Colonic mucosa (tissue), 4 donors: Measurements from ENCODE around the gene ZNF784. TPM values are rescaled to one million over a fixed set of nuclear protein-coding genes. Genes with fewer than 3 reads are reported as not detected.

Experiments used
- DNase-seq: peaks from one replicate; pipeline ENCODE4 v3.0.0-alpha.2; 2020
- H3K27ac ChIP-seq: fragments of 200-600 bp; one replicate; pipeline ENCODE4 v1.8.0; 2021
- H3K27me3 ChIP-seq: fragments of 200-600 bp; one replicate; pipeline ENCODE4 v1.8.0; 2021
- H3K36me3 ChIP-seq: fragments of 200-600 bp; one replicate; pipeline ENCODE4 v1.8.0; 2021
- H3K4me1 ChIP-seq: fragments of 200-600 bp; one replicate; pipeline ENCODE4 v1.8.0; 2021; ENCODE audit warnings: mild to moderate bottlenecking
- H3K4me3 ChIP-seq: fragments of 200-600 bp; one replicate; pipeline ENCODE4 v1.8.0; 2021
- H3K9ac ChIP-seq, 2 donors: one replicate each; pipeline ENCODE4 v1.7.0; 2013; ENCODE audit warnings: control low read depth in 2 of 2, low read depth in 2 of 2, low read length in 2 of 2
- H3K9me3 ChIP-seq: fragments of 200-600 bp; one replicate; pipeline ENCODE4 v1.8.0; 2021
- intact Hi-C: fragments of 100-400 bp; cut with DNase I; formaldehyde crosslinking; loops from one replicate; pipeline ENCODE4 v1.14.1; 2022
- total RNA-seq, 2 donors: library from RNA; stranded (reverse); fragmentation: NEBNext Ultra II Directional in 1 of 2; extraction: Animal tissue kit (Norgen Biotek cat#: 25700) in 1 of 2; gene quantifications; one replicate each; pipeline ENCODE4 v1.2.1, GENCODE V29; 2021
- TF ChIP-seq, protein P1 (sequence below): fragments of 200-600 bp; IDR thresholded peaks from one replicate; pipeline ENCODE4 v1.8.0; 2022; ENCODE audit warnings: antibody characterized with exemption, mild to moderate bottlenecking
- donor health status: healthy.
- donor health status: DM: no; HTN: no; CAD: no.
- donor health status: DM: no; HTN: no; CAD: no.

Gene ZNF784
- total RNA-seq, 2 donors from 2014 or later = 9.9 to 10.2 TPM

DNA sequence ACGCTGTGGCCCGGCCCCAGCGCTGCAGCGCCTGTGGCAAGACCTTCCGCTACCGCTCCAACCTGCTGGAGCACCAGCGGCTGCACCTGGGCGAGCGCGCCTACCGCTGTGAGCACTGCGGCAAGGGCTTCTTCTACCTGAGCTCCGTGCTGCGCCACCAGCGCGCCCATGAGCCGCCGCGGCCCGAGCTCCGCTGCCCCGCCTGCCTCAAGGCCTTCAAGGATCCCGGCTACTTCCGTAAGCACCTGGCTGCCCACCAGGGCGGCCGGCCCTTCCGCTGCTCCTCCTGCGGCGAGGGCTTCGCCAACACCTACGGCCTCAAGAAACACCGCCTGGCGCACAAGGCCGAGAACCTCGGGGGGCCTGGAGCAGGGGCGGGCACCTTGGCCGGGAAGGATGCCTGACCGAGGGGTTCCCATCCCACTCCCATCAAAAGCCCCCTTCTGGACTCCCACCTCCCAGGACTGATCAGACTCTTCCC is 7.9 kb downstream of the ZNF784 start:
- Histone ChIP-seq H3K4me3 (no peak overlapping the region), H3K36me3 (no peaks in the 10 kb centered on the region), H3K9ac (no peak overlapping the region), H3K9me3 (no peaks in the 10 kb centered on the region), H3K27me3 (no peaks in the 10 kb centered on the region), H3K27ac (no peak overlapping the region), H3K4me1 (no peaks in the 10 kb centered on the region)
- TF ChIP-seq, protein P1, sequence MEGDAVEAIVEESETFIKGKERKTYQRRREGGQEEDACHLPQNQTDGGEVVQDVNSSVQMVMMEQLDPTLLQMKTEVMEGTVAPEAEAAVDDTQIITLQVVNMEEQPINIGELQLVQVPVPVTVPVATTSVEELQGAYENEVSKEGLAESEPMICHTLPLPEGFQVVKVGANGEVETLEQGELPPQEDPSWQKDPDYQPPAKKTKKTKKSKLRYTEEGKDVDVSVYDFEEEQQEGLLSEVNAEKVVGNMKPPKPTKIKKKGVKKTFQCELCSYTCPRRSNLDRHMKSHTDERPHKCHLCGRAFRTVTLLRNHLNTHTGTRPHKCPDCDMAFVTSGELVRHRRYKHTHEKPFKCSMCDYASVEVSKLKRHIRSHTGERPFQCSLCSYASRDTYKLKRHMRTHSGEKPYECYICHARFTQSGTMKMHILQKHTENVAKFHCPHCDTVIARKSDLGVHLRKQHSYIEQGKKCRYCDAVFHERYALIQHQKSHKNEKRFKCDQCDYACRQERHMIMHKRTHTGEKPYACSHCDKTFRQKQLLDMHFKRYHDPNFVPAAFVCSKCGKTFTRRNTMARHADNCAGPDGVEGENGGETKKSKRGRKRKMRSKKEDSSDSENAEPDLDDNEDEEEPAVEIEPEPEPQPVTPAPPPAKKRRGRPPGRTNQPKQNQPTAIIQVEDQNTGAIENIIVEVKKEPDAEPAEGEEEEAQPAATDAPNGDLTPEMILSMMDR = no peak
- intact Hi-C loops = no loop called here
- DNase-seq = no peak

DNA sequence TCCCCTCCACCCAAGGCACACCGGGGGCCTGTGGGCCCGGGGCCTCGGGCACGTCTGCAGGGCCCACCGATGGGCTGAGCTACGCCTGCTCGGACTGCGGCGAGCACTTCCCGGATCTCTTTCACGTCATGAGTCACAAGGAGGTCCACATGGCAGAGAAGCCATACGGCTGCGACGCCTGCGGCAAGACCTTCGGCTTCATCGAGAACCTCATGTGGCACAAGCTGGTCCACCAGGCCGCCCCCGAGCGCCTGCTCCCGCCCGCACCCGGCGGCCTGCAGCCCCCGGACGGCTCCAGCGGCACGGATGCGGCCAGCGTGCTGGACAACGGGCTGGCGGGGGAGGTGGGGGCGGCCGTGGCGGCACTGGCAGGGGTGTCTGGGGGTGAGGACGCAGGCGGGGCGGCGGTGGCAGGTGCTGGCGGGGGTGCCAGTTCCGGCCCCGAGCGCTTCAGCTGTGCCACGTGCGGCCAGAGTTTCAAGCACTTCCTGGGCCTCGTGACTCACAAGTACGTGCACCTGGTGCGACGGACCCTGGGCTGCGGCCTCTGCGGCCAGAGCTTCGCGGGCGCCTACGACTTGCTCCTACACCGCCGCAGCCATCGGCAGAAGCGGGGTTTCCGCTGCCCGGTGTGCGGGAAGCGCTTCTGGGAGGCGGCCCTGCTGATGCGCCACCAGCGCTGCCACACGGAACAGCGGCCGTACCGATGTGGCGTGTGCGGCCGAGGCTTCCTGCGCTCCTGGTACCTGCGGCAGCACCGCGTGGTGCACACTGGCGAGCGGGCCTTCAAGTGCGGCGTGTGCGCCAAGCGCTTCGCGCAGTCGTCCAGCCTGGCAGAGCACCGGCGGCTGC is 8.6 kb downstream of the ZNF784 start:
- Histone ChIP-seq H3K4me1 (no peaks in the 10 kb centered on the region), H3K36me3 (no peaks in the 10 kb centered on the region), H3K4me3 (no peak overlapping the region), H3K9ac (no peak overlapping the region), H3K9me3 (no peaks in the 10 kb centered on the region), H3K27ac (no peak overlapping the region), H3K27me3 (no peaks in the 10 kb centered on the region)
- intact Hi-C loops = no loop called here
- TF ChIP-seq, protein P1 = no peak
- DNase-seq = no peak

DNA sequence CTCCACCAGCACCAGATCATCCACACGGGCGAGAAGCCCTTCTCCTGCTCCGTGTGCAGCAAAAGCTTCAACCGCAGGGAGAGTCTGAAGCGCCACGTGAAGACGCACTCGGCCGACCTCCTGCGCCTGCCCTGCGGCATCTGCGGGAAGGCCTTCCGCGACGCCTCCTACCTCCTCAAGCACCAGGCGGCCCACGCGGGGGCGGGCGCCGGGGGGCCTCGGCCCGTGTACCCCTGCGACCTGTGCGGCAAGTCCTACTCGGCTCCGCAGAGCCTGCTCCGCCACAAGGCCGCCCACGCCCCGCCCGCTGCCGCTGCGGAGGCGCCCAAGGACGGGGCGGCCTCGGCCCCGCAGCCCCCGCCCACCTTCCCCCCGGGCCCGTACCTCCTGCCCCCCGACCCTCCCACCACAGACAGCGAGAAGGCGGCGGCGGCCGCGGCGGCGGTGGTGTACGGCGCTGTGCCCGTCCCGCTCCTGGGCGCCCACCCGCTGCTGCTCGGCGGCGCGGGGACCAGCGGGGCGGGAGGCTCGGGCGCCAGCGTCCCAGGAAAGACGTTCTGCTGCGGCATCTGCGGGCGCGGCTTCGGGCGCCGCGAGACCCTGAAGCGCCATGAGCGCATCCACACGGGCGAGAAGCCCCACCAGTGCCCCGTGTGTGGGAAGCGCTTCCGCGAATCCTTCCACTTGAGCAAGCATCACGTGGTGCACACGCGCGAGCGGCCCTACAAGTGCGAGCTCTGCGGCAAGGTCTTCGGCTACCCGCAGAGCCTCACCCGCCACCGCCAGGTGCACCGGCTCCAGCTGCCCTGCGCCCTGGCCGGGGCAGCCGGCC is 9.4 kb downstream of the ZNF784 start:
- Histone ChIP-seq H3K27ac (no peak overlapping the region), H3K4me1 (no peaks in the 10 kb centered on the region), H3K4me3 (no peak overlapping the region), H3K9me3 (no peaks in the 10 kb centered on the region), H3K27me3 (no peaks in the 10 kb centered on the region), H3K9ac (no peak overlapping the region), H3K36me3 (no peaks in the 10 kb centered on the region)
- TF ChIP-seq, protein P1 = no peak
- intact Hi-C loops = no loop called here
- no peak for DNase-seq

DNA sequence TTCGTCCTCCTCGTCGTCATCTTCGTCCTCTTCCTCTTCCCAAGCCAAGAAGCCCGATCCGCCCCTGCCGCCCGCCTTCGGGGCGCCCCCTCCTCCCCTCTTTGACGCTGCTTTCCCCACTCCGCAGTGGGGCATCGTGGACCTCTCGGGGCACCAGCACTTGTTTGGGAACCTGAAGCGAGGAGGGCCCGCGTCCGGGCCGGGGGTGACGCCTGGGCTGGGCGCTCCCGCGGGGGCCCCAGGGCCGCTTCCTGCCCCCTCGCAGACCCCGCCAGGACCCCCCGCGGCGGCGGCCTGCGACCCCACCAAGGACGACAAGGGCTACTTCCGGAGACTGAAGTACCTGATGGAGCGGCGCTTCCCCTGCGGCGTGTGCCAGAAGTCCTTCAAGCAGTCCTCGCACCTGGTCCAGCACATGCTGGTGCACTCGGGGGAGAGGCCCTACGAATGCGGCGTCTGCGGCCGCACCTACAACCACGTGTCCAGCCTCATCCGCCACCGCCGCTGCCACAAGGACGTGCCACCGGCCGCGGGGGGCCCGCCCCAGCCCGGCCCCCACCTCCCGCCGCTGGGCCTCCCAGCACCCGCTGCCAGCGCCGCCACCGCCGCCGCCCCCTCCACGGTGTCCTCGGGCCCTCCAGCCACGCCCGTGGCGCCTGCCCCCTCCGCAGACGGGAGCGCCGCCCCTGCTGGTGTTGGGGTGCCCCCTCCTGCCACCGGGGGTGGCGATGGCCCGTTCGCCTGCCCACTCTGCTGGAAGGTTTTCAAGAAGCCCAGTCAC is 10.2 kb downstream of the ZNF784 start:
- no peaks in the 10 kb centered on the region for H3K27me3 ChIP-seq
- H3K4me1 ChIP-seq = no peaks in the 10 kb centered on the region
- TF ChIP-seq, protein P1 = no peak
- no peaks in the 10 kb centered on the region for H3K36me3 ChIP-seq
- no peak overlapping the region for H3K9ac ChIP-seq
- DNase-seq = no peak
- no peak overlapping the region for H3K4me3 ChIP-seq
- intact Hi-C loops = no loop called here
- no peaks in the 10 kb centered on the region for H3K9me3 ChIP-seq
- no peak overlapping the region for H3K27ac ChIP-seq

DNA sequence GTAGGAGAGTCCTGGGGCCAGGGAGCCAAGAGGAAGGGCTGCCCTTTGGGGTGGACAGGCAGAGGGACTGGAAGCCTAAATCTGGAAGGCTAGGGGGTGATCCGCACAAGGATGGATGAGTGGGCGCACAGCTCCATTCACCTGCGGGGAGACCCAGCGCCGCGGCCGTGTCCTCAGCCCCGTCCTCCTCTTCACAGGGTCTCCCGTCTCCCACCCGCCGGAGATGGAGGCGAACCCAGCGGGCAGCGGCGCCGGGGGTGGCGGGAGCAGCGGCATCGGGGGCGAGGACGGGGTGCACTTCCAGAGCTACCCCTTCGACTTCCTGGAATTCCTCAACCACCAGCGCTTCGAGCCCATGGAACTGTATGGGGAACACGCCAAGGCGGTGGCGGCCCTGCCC is 11.0 kb downstream of the ZNF784 start:
- TF ChIP-seq, protein P1 = no peak
- intact Hi-C loops = no loop called here
- Histone ChIP-seq H3K36me3 (no peaks in the 10 kb centered on the region), H3K9me3 (no peaks in the 10 kb centered on the region), H3K9ac (no peak overlapping the region), H3K27me3 (no peaks in the 10 kb centered on the region), H3K4me1 (no peaks in the 10 kb centered on the region), H3K4me3 (no peak overlapping the region), H3K27ac (no peak overlapping the region)
- no peak for DNase-seq
